HL-60 (cell line): Measurements from ENCODE around the gene DOCK1.

Experiments
- DNase-seq, 2 experiments: peaks; one replicate each; pipeline ENCODE4 v3.0.0-alpha.2; 2010 to 2020; ENCODE audit warnings: low read depth in 1 of 2, low spot score in 1 of 2
- H3K27ac ChIP-seq: fragments of 250-450 bp; sonication (Bioruptor Pico); replicated peaks from 2 replicates; pipeline ENCODE4 v1.5.1; 2020; ENCODE audit warnings: mild to moderate bottlenecking, moderate library complexity
- H3K27me3 ChIP-seq: fragments of 250-450 bp; sonication (Bioruptor Pico); 2 replicates; pipeline ENCODE4 v1.5.1; 2021; ENCODE audit warnings: mild to moderate bottlenecking, moderate library complexity; ENCODE audit not compliant: insufficient read depth, poor library complexity, severe bottlenecking
- H3K4me3 ChIP-seq: replicated peaks from 2 replicates; pipeline ENCODE4 v1.5.1; 2011; ENCODE audit warnings: mild to moderate bottlenecking, control low read depth, low read length; ENCODE audit not compliant: insufficient read depth
- GABPA ChIP-seq: IDR thresholded peaks from 2 replicates; pipeline ENCODE4 v1.6.1; 2012; ENCODE audit warnings: low read depth
- POLR2AphosphoS5 ChIP-seq: IDR thresholded peaks from 2 replicates; pipeline ENCODE4 v1.6.1; 2012; ENCODE audit warnings: low read depth
- SPI1 ChIP-seq: IDR thresholded peaks from 2 replicates; pipeline ENCODE4 v1.6.1; 2012; ENCODE audit warnings: low read depth, mild to moderate bottlenecking, borderline replicate concordance
- TF ChIP-seq, protein P1 (sequence below): IDR thresholded peaks from 2 replicates; pipeline ENCODE4 v1.6.1; 2012; ENCODE audit warnings: low read depth; ENCODE audit not compliant: insufficient replicate concordance
- TF ChIP-seq, protein P2 (sequence below): IDR thresholded peaks from one replicate; pipeline ENCODE4 v1.5.1; 2011; ENCODE audit warnings: low read length, control low read depth, inconsistent platforms; ENCODE audit not compliant: insufficient read depth

DOCK1 gene

DNA sequence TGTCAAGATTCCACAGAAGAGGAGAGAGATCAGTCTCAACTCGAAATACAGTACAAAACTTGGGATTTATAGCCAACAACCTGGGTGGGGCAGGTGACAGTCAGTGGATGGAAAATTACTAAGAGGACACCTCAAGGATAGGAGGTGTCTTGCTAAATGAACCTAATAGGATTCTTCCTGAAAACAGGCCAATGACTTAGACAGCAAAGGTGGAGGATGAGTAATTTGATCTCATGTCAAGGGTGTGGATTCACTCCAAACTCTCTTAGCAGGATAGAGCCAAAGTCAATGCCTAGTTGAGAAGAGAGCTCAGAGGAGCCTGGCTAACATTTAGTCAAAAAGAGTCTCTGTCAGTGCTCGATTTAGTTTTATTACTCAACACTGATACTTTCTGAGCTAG lies 397.9 kb downstream of the DOCK1 start:
- Histone ChIP-seq H3K27ac (no peak overlapping the region), H3K27me3 (no peaks in the 10 kb centered on the region), H3K4me3 (no peak overlapping the region)
- no peak for DNase-seq
- TF ChIP-seq, protein P1, sequence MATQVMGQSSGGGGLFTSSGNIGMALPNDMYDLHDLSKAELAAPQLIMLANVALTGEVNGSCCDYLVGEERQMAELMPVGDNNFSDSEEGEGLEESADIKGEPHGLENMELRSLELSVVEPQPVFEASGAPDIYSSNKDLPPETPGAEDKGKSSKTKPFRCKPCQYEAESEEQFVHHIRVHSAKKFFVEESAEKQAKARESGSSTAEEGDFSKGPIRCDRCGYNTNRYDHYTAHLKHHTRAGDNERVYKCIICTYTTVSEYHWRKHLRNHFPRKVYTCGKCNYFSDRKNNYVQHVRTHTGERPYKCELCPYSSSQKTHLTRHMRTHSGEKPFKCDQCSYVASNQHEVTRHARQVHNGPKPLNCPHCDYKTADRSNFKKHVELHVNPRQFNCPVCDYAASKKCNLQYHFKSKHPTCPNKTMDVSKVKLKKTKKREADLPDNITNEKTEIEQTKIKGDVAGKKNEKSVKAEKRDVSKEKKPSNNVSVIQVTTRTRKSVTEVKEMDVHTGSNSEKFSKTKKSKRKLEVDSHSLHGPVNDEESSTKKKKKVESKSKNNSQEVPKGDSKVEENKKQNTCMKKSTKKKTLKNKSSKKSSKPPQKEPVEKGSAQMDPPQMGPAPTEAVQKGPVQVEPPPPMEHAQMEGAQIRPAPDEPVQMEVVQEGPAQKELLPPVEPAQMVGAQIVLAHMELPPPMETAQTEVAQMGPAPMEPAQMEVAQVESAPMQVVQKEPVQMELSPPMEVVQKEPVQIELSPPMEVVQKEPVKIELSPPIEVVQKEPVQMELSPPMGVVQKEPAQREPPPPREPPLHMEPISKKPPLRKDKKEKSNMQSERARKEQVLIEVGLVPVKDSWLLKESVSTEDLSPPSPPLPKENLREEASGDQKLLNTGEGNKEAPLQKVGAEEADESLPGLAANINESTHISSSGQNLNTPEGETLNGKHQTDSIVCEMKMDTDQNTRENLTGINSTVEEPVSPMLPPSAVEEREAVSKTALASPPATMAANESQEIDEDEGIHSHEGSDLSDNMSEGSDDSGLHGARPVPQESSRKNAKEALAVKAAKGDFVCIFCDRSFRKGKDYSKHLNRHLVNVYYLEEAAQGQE = no peak
- TF ChIP-seq SPI1 = no peak
- no peak for TF ChIP-seq POLR2AphosphoS5

DNA sequence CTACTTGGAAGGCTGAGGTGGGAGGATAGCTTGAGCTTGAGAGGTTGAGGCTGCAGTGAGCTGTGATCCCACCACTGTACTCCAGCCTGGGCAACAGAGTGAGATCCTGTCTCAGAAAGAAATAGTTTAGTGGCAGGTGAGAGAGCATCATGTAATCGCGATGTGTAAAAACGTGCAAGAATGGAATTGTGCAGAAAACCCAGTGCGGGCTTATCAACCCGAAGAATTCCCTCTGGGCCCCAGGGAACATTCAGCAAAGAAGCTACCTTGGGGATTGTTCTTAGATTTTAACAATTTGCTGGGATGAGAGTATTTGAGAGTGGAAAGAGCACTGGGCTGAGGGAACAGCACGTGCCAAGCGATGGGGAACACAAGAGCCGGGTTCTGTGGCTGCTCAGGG lies 398.5 kb downstream of the DOCK1 start:
- no peak for DNase-seq
- H3K4me3 ChIP-seq = no peak overlapping the region
- no peaks in the 10 kb centered on the region for H3K27me3 ChIP-seq
- H3K27ac ChIP-seq = no peak overlapping the region
- TF ChIP-seq, protein P1 = no peak
- TF ChIP-seq, protein P2, sequence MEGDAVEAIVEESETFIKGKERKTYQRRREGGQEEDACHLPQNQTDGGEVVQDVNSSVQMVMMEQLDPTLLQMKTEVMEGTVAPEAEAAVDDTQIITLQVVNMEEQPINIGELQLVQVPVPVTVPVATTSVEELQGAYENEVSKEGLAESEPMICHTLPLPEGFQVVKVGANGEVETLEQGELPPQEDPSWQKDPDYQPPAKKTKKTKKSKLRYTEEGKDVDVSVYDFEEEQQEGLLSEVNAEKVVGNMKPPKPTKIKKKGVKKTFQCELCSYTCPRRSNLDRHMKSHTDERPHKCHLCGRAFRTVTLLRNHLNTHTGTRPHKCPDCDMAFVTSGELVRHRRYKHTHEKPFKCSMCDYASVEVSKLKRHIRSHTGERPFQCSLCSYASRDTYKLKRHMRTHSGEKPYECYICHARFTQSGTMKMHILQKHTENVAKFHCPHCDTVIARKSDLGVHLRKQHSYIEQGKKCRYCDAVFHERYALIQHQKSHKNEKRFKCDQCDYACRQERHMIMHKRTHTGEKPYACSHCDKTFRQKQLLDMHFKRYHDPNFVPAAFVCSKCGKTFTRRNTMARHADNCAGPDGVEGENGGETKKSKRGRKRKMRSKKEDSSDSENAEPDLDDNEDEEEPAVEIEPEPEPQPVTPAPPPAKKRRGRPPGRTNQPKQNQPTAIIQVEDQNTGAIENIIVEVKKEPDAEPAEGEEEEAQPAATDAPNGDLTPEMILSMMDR = no peak
- no peak for TF ChIP-seq GABPA
- no peak for TF ChIP-seq POLR2AphosphoS5
- TF ChIP-seq SPI1 = no peak

DNA sequence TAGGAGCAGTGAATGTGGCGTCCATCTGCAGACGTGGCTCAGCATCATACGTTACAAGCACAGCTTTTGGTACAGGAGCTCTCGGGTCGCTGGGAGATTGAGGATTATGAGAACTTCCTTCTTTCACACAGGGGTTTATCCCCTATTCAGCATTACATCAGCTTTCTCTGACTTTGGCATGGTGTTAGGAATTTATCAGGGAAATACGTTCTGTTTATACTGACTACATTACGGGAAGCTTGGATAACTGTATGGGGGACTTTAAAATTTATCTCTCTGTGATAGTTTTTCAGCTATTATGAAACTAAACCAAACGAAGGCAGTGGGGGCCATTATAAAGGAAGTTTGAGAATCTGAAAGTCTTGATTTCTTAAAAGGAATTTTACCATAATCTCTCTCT lies 401.3 kb downstream of the DOCK1 start:
- no peak overlapping the region for H3K27ac ChIP-seq
- no peaks in the 10 kb centered on the region for H3K27me3 ChIP-seq
- TF ChIP-seq, protein P2 = no peak
- TF ChIP-seq, protein P1 = no peak
- TF ChIP-seq GABPA = no peak
- no peak for TF ChIP-seq POLR2AphosphoS5
- no peak for TF ChIP-seq SPI1
- H3K4me3 ChIP-seq = no peak overlapping the region
- no peak for DNase-seq

DNA sequence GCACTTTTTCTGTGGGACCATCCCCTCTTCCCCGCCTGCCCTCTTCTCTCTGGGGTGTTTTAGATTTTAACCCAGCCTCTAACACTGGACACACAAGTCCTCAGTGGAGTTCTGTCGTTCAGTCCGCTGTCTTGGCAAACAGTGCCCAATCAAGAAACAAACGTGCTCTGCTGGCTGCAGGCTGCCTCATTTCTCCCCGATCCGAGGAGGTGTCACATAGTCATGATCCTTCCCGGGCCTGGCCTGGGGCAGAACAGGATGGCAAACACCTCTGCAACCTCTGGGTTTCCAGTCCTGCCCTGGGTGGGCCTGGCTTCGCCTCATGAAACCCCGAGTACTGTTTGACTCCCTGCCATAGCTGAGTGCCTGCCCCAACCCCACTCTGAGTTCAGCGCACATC lies 402.1 kb downstream of the DOCK1 start:
- no peak for DNase-seq
- TF ChIP-seq, protein P1 = no peak
- Histone ChIP-seq H3K27ac (no peak overlapping the region), H3K27me3 (no peaks in the 10 kb centered on the region), H3K4me3 (no peak overlapping the region)
